ENCODE results near the gene MAD1L1.

DNA sequence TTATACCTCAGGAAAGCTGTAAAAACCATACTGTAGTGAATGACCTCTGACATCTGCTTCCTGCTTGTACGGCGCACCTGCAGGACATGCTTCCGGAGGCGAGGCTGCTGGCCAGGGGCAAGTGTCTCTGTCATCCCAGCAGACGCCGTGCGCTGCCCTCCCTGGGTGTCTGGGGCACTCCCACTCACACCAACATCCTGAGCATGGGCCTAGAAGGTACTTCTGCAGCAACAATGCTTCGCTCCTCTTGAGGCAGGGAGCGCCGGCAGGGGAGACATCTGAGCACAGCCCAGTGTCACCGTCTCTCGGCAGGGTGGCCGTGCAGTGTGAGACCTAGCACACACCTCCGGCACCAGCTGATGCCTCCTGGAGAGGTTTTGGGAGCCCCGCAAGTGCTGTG is 269.2 kb downstream of the MAD1L1 start:
- TF ChIP-seq NR1H2 (CRISPR knock-in tag; IDR thresholded peaks at IDR 0.05) (no peak), ATF2 (CRISPR knock-in tag; IDR thresholded peaks at IDR 0.05; ENCODE audit: borderline replicate concordance, low read depth) (no peak), NR2C2 (CRISPR knock-in tag; IDR thresholded peaks at IDR 0.05) (no peak), IRF1 (CRISPR knock-in tag; IDR thresholded peaks at IDR 0.05) (no peak), MAX (CRISPR knock-in tag; IDR thresholded peaks at IDR 0.05) (no peak), ESRRA (CRISPR knock-in tag; IDR thresholded peaks at IDR 0.05; ENCODE audit: borderline replicate concordance) (no peak), FOXJ3 (CRISPR knock-in tag; IDR thresholded peaks at IDR 0.05; ENCODE audit: borderline replicate concordance) (no peak)
- TF ChIP-seq, protein P1, sequence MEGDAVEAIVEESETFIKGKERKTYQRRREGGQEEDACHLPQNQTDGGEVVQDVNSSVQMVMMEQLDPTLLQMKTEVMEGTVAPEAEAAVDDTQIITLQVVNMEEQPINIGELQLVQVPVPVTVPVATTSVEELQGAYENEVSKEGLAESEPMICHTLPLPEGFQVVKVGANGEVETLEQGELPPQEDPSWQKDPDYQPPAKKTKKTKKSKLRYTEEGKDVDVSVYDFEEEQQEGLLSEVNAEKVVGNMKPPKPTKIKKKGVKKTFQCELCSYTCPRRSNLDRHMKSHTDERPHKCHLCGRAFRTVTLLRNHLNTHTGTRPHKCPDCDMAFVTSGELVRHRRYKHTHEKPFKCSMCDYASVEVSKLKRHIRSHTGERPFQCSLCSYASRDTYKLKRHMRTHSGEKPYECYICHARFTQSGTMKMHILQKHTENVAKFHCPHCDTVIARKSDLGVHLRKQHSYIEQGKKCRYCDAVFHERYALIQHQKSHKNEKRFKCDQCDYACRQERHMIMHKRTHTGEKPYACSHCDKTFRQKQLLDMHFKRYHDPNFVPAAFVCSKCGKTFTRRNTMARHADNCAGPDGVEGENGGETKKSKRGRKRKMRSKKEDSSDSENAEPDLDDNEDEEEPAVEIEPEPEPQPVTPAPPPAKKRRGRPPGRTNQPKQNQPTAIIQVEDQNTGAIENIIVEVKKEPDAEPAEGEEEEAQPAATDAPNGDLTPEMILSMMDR (IDR thresholded peaks at IDR 0.05) = no peak
- TF ChIP-seq, protein P2, sequence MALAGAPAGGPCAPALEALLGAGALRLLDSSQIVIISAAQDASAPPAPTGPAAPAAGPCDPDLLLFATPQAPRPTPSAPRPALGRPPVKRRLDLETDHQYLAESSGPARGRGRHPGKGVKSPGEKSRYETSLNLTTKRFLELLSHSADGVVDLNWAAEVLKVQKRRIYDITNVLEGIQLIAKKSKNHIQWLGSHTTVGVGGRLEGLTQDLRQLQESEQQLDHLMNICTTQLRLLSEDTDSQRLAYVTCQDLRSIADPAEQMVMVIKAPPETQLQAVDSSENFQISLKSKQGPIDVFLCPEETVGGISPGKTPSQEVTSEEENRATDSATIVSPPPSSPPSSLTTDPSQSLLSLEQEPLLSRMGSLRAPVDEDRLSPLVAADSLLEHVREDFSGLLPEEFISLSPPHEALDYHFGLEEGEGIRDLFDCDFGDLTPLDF (CRISPR knock-in tag; IDR thresholded peaks at IDR 0.05) = no peak
